Stomach (tissue), 4 donors: ENCODE measurements around the gene GLRA1.
"Not testable (repeated sequence)": the region's sequence is repeated elsewhere in the genome, so short reads cannot be mapped to it uniquely, and the experiment has no call there.

Source experiments
- CTCF ChIP-seq, 7 experiments: fragments of 450-650 bp in 4 of 7; fragments of 200-600 bp in 3 of 7; sonication (generic) in 3 of 7; IDR thresholded peaks; one replicate each; pipeline ENCODE4 v1.5.1; 2016 to 2019; ENCODE audit warnings: antibody characterized with exemption in 7 of 7, control low read depth in 2 of 7, mild to moderate bottlenecking in 1 of 7
- EP300 ChIP-seq: sonication (generic); formaldehyde crosslinking; IDR thresholded peaks from one replicate; pipeline ENCODE4 v1.6.1; 2017; ENCODE audit warnings: antibody characterized with exemption
- POLR2A ChIP-seq, 4 donors: fragments of 450-650 bp; IDR thresholded peaks; one replicate each; pipeline ENCODE4 v1.6.1; 2016; ENCODE audit warnings: antibody characterized with exemption in 4 of 4, control low read depth in 2 of 4, mild to moderate bottlenecking in 1 of 4, moderate library complexity in 1 of 4
- POLR2AphosphoS5 ChIP-seq, 3 donors: sonication (generic); formaldehyde crosslinking; IDR thresholded peaks; one replicate each; pipeline ENCODE4 v1.6.1; 2016; ENCODE audit warnings: antibody characterized with exemption in 3 of 3

GRCh38 chr5:151783664-151784063, 141.0 kb downstream of the GLRA1 start:
- not testable (repeated sequence) for TF ChIP-seq CTCF (IDR thresholded peaks at IDR 0.05); POLR2A (IDR thresholded peaks at IDR 0.05); POLR2AphosphoS5 (IDR thresholded peaks at IDR 0.05); EP300
